Keratinocyte (primary cell): Measurements from ENCODE around the gene EPB41L2.
A peak's percentile ranks its signal among the peaks of the same experiment; 100 is the strongest.

Experiments
- EZH2 ChIP-seq: IDR thresholded peaks from one replicate; pipeline ENCODE4 v1.6.1; 2012; ENCODE audit warnings: inconsistent platforms, mild to moderate bottlenecking, low read length, moderate library complexity
- TF ChIP-seq, protein P1 (sequence below), 3 experiments: IDR thresholded peaks in 1 of 3; conservative IDR thresholded peaks in 1 of 3; optimal IDR thresholded peaks in 1 of 3; 2 replicates in 2 of 3; 3 replicates in 1 of 3; pipeline versions ENCODE3 to v1.5.1; 2011; ENCODE audit warnings: low read length in 3 of 3, mild to moderate bottlenecking in 3 of 3, moderate library complexity in 2 of 3, control low read depth in 1 of 3, inconsistent platforms in 1 of 3; ENCODE audit not compliant: insufficient read depth in 2 of 3; ENCODE audit errors: extremely low read depth in 1 of 3

GRCh38 chr6:130872250-130873095, 190.6 kb downstream of the EPB41L2 start:
- TF ChIP-seq, protein P1, sequence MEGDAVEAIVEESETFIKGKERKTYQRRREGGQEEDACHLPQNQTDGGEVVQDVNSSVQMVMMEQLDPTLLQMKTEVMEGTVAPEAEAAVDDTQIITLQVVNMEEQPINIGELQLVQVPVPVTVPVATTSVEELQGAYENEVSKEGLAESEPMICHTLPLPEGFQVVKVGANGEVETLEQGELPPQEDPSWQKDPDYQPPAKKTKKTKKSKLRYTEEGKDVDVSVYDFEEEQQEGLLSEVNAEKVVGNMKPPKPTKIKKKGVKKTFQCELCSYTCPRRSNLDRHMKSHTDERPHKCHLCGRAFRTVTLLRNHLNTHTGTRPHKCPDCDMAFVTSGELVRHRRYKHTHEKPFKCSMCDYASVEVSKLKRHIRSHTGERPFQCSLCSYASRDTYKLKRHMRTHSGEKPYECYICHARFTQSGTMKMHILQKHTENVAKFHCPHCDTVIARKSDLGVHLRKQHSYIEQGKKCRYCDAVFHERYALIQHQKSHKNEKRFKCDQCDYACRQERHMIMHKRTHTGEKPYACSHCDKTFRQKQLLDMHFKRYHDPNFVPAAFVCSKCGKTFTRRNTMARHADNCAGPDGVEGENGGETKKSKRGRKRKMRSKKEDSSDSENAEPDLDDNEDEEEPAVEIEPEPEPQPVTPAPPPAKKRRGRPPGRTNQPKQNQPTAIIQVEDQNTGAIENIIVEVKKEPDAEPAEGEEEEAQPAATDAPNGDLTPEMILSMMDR (optimal IDR thresholded peaks at IDR 0.05 in 1 of 3, IDR thresholded peaks at IDR 0.05 in 1 of 3, conservative IDR thresholded peaks at IDR 0.05 in 1 of 3; ENCODE audit: extremely low read depth in 1 of 3, insufficient read depth in 2 of 3, low read length in 3 of 3), result peak; percentile 88 to 93 (median 91)
- no peak for TF ChIP-seq EZH2
